Measurements from ENCODE around the gene MYO10. TPM values are rescaled to one million over a fixed set of nuclear protein-coding genes. Genes with fewer than 3 reads are reported as not detected.
A peak's percentile ranks its signal among the peaks of the same experiment; 100 is the strongest.

Gene MYO10
- total and polyA plus RNA-seq, 2 of the 8 experiments (the other 6 are each of a cell fraction or from before 2014, with no cell fraction given), result 21.5 to 107 TPM

GRCh38 chr5:16894236-16895057, 41.6 kb downstream of the MYO10 start:
- peaks cover 13 to 34% (median 30%) of the 10 kb centered on the region in 4 experiments for H3K4me1 ChIP-seq (replicated peaks in 1 of 4; ENCODE audit: control insufficient read depth in 3 of 4, insufficient read depth in 4 of 4, low read length in 3 of 4)
- no peak for TF ChIP-seq KDM5A (IDR thresholded peaks at IDR 0.05; ENCODE audit: low read length)
- no peak for TF ChIP-seq POLR2A (IDR thresholded peaks at IDR 0.05; ENCODE audit: control extremely low read depth in 1 of 2, low read depth in 2 of 2, low read length in 2 of 2)
- TF ChIP-seq CTBP2 (IDR thresholded peaks at IDR 0.05; ENCODE audit: borderline replicate concordance, insufficient read depth, insufficient read length, low read length), result no peak
- TF ChIP-seq CBX5 (IDR thresholded peaks at IDR 0.05; ENCODE audit: low read depth, low read length), result no peak
- TF ChIP-seq RNF2 (IDR thresholded peaks at IDR 0.05; ENCODE audit: borderline replicate concordance, low read depth, low read length, missing control alignments, poor library complexity, severe bottlenecking), result no peak
- TF ChIP-seq EP300 (IDR thresholded peaks at IDR 0.05; ENCODE audit: borderline replicate concordance in 1 of 2, low read depth in 2 of 2, low read length in 2 of 2), result no peak
- TF ChIP-seq HDAC2 (IDR thresholded peaks at IDR 0.05; ENCODE audit: borderline replicate concordance in 1 of 2, low read depth in 2 of 2, low read length in 2 of 2), result no peak
- TF ChIP-seq SAP30 (IDR thresholded peaks at IDR 0.05; ENCODE audit: insufficient read depth, insufficient replicate concordance, low read length), result no peak
- TF ChIP-seq SP1 (IDR thresholded peaks at IDR 0.05; ENCODE audit: low read depth, low read length), result no peak

More at GRCh38 chr5:16894236-16895057, 41.6 kb downstream of the MYO10 start:
- FAIRE-seq (no peak), DNase-seq (ENCODE audit: low read depth in 1 of 2, low spot score in 2 of 2) (no peak)
- 80% methylated on average over 13 of the region's 13 CpGs; no CpG with 5 or more reads in 1 of the 2 experiments for WGBS, 2 experiments (ENCODE audit: extremely low coverage in 1 of 2, insufficient coverage in 1 of 2, insufficient read length in 1 of 2, insufficient replicate concordance in 2 of 2, low coverage in 1 of 2, low lambda C conversion rate in 2 of 2, missing lambda C conversion rate in 1 of 2)
- Histone ChIP-seq H3K9ac (replicated peaks in 1 of 4; ENCODE audit: extremely low read depth in 1 of 4, low read depth in 3 of 4, low read length in 3 of 4) (no peak overlapping the region), H2BK12ac (ENCODE audit: low read depth, low read length) (peak overlapping the region; percentile 43; the same call in 1 of the 2 replicates), H3K36me3 (ENCODE audit: control insufficient read depth in 2 of 4, insufficient read depth in 4 of 4, low read length in 3 of 4) (no peaks in the 10 kb centered on the region), H3K14ac (ENCODE audit: insufficient read length) (no peak overlapping the region), H3K27ac (ENCODE audit: low read depth, low read length) (no peak overlapping the region), H3K79me2 (ENCODE audit: control insufficient read depth in 1 of 2, insufficient read depth in 2 of 2, low read length in 2 of 2) (peaks cover 0 to 82% of the 10 kb centered on the region in 2 experiments; a peak in 2 of 4 replicates), H4K8ac (ENCODE audit: extremely low read depth, insufficient read depth, low read length) (no peak overlapping the region), H3K4ac (replicated peaks; ENCODE audit: insufficient read length, low read depth, low read length) (no peak overlapping the region), H3K56ac (replicated peaks; ENCODE audit: insufficient read length, low read depth, low read length) (no peak overlapping the region), H3K4me2 (ENCODE audit: insufficient read depth in 1 of 2, low read depth in 2 of 2, low read length in 2 of 2) (0 out of 4 replicates have a peak overlapping the region, but pooled peaks of 1 of the 2 experiments have one; percentile 9), H3K9me3 (ENCODE audit: insufficient read depth in 2 of 2, low read depth in 1 of 2, low read length in 1 of 2) (no peaks in the 10 kb centered on the region), H2BK5ac (ENCODE audit: low read depth, low read length) (no peak overlapping the region), H2BK120ac (replicated peaks; ENCODE audit: low read depth, low read length) (no peak overlapping the region), H3K23me2 (ENCODE audit: low read depth, low read length) (no peaks in the 10 kb centered on the region), H4K20me1 (replicated peaks in 1 of 2; ENCODE audit: control insufficient read depth in 1 of 2, insufficient read depth in 2 of 2, low read length in 2 of 2) (peaks cover 0 to 1% of the 10 kb centered on the region in 2 experiments), H3K4me3 (ENCODE audit: extremely low read depth in 1 of 4, insufficient read depth in 2 of 4, low read depth in 3 of 4, low read length in 4 of 4) (no peak overlapping the region), H4K91ac (replicated peaks; ENCODE audit: insufficient read length, low read length) (no peak overlapping the region), H2AFZ (ENCODE audit: low read length) (no peak overlapping the region), H3K23ac (ENCODE audit: insufficient read length) (no peak overlapping the region), H4K5ac (ENCODE audit: insufficient read length, low read depth, low read length) (no peak overlapping the region), H2BK15ac (ENCODE audit: low read length) (0 out of 2 replicates have a peak overlapping the region, but pooled peaks have one; percentile 40), H3K79me1 (ENCODE audit: low read depth, low read length) (peaks cover 10% of the 10 kb centered on the region), H2BK20ac (ENCODE audit: low read length) (peak overlapping the region; percentile 66; the same call in 1 of the 2 replicates), H3K27me3 (replicated peaks in 1 of 4; ENCODE audit: control insufficient read depth in 3 of 4, extremely low read depth in 1 of 4, insufficient read depth in 3 of 4, low read length in 3 of 4) (no peaks in the 10 kb centered on the region), H2AK5ac (ENCODE audit: low read depth, low read length) (no peak overlapping the region), H3K18ac (ENCODE audit: extremely low read depth, low read length) (peak overlapping the region; percentile 51)
- CTCF ChIA-PET (ENCODE audit: partially characterized antibody), result interaction anchor here (1.1 kb wide), 1 partner anchor 296 kb away, joined by 4 read pairs; no protein-coding TSS in a partner anchor
- POLR2A ChIA-PET (ENCODE audit: partially characterized antibody), result interaction anchor here (0.6 kb wide), 1 partner anchor 24 kb away, joined by 3 read pairs; no protein-coding TSS in a partner anchor
